Muscle of back (tissue), 11 donors: ENCODE results near the gene PCGF1. TPM values are rescaled to one million over a fixed set of nuclear protein-coding genes. Genes with fewer than 3 reads are reported as not detected.

Experiments
- DNase-seq, 3 donors: peaks; one replicate each; pipeline versions ENCODE4 v3.0.0 to v3.0.0-alpha.2; 2013
- polyA plus RNA-seq, 10 donors: library from polyadenylated mRNA; unstranded; fragments of 120-200 nt; gene quantifications; one replicate each; pipeline ENCODE4 v1.2.1, GENCODE V29; 2013; ENCODE audit not compliant: insufficient read length in 10 of 10

Gene PCGF1
- polyA plus RNA-seq, 10 donors: 10.3 to 16.0 (median 12.5) TPM

DNA sequence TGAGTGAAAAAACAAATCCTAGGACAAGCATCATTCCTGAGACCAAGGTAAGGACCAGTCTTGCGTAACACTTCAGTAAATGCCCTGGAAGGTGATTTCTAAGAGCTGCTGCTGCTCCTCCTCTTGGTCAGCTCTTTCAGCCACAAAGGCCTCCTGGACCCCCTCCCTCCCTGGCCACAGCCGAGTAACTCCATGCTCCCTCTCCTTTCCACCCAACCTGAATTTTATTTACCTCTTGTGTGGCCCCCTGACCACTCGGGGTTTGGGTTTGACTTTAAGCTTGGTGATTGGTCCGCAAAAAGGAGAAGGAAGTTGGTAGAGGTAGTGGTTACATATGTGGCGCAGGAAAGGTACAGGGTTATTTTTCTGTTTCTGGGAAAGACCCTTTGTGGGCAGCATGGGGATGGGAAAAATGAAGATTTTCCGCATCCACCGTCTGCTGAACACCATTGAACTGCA lies 31.4 kb upstream of the PCGF1 start:
- DNase-seq: no peak

DNA sequence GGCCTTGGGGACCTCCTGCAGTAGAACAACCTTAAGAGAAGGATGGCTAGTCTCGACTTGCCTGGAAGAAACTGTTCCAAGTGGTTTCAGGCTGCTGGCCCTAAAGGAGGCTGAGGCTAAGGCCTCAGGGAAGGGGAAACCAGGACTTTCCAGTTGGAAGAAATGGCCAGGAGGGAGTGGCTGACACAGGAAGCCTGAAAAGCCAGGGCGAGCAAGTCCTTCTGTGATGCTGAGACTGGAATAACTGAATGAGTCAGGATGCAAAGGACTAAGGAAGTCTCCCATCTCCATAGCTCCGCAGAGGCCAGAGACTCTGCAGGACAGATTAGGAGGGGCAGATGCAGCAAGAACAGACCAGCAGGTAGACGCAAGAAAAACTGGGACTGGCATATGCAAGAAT lies 29.6 kb upstream of the PCGF1 start:
- no peak for DNase-seq

DNA sequence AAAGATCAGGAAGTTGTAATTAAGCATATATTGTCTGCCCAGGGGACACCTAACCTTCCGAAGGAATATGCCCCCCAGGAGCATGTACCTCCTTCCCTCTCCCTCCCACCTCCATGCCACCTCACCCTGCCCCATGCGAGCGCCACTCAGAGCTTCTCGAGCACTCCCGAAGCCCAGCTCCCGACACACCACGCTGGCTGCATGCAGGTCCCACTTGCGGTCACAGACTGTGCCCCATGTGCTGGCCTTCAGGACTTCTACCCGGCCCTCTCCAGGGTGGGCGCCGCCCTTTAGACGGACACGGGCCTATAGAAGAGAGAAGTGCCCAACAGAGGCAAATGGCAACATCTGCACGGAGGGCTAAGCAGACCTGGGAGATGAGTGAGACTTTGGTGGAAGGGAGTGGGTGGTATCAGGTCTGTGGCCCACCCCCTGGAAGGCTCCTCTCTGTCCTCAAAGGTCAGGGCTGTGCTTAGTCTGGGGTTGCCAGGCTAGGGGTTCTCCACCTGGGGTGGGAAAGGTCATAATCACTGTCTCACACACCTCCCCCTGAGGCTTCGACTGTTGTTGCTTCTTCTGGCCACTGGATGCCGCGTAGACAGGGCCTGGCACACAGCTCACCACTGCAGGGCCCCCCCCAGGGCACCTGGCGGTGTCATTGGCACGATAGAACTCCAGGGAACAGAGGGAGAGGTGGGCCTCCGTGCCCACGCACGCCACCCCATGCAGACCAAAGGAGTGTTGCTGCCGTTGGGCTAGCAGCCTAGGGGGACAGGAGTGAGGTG lies 28.9 kb upstream of the PCGF1 start:
- DNase-seq: no peak

DNA sequence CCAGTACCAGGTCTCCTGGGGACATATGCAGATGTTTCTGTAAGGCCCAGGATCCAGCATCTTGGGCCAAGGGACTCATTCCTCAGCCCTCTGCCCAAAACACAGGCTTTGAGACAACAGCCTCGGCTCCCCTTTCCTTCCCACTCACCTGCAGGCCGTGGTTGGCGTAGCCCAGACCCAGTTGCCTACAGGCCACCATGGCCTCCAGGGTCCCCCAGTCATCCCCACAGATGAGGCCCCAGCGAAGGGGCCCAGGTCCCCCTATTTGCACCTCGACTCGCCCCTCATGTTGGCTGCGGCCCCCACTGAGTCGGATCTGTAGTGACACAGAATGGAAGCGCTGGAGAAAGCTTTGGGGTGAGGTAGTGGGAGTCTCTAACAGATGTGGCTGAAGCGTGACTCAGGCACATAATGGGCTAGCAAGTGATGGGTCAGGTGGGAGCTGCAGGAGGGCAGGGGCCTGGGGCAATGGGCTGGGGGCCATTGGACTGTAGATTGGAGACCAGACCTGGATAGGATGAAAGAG lies 28.0 kb upstream of the PCGF1 start:
- no peak for DNase-seq

DNA sequence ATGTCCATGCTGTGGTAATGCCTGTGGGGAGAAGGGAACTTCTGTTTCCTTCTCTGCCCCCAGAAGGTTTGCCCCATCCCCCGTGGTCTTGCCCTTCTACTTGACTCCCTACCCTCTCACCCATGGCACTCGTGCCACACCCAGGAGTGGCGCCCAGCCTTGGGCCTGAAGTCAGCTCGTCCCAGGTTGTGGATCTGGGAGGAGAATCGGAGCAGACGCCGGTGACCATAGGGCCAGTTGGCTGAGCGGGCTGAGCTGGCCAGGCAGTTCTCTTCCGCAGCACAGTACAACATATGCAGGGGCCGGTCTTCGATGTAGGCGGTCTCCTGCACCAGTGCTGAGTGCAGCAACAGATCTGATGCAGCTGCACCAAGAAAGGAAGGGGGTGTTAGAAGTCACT lies 26.9 kb upstream of the PCGF1 start:
- DNase-seq: no peak

DNA sequence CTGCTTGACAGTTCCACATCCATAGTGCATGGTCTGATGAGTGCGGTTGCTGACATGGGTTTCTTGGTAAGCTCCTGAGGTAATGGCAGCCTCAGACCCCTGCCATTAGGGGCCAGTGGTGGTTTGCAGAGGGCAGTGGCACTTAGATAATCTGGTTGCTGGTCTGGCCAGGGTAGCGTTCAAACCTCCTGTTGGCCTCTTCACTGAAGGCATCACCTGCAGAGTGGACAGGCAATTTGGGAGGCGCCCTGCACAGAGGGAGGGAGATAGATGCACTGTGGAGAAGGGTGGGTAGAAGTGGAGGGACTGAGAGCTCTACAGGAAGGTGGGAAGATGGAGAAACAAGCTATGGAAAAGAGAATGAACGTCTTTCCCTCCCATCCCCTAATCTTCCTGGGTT lies 26.0 kb upstream of the PCGF1 start:
- DNase-seq: no peak

DNA sequence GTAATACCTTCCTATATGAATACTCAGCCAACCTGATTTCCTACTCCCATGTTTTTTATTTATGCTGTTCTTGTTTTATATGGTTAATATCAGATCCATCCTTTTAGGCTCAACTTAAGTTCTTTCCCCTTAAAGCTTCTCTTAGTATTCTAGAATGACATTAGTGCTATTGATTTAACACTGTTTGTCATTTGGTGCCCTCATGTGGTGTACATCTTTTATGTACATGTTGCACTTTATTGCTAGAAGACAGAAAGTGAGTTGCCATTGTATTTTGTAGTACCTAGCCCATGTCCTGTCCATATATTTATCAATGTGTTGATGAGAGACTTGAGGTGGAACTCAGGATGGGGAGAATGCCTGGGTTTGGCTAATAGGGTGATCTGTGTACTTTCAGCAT lies 24.7 kb upstream of the PCGF1 start:
- DNase-seq: peak in 1 of 3 donors; percentile 60

DNA sequence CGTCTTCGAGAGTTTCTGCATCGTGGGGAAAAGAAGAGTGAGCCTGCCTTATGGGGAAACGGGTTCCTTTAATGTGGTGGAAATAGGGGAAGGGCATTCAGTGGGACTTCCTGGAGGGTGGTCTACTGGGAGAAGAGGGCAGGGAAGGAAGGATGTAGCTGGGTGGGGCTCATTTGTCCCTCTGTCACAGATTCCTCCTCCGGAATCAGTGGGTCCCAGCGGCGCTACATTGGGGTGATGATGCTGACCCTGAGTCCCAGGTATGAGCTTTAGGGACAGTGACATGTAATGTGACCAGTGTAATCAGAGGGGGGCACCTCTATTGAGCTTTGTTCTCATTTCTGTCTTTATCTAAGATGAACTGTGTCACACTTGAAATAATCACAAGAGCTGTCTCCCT lies 24.2 kb upstream of the PCGF1 start:
- DNase-seq: no peak

DNA sequence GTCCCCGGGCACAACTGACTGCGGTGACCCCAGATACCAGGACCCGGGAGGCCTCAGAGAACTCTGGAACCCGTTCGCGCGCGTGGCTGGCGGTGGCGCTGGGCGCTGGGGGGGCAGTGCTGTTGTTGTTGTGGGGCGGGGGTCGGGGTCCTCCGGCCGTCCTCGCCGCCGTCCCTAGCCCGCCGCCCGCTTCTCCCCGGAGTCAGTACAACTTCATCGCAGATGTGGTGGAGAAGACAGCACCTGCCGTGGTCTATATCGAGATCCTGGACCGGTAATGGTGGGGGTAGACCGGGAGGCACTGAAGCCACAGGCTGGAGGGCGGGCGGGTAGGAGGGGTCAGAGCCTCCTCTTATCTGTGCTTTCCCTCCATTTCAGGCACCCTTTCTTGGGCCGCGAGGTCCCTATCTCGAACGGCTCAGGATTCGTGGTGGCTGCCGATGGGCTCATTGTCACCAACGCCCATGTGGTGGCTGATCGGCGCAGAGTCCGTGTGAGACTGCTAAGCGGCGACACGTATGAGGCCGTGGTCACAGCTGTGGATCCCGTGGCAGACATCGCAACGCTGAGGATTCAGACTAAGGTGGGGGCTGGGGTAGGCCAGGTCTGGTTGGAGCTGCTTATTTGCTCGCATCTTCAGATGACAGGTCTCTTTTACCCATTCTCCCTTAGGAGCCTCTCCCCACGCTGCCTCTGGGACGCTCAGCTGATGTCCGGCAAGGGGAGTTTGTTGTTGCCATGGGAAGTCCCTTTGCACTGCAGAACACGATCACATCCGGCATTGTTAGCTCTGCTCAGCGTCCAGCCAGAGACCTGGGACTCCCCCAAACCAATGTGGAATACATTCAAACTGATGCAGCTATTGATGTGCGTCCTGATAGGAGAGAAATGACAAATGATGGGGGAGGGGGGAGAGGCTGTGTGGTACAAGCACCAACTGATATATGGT lies 23.0 kb upstream of the PCGF1 start:
- peak in 1 of 3 donors; percentile 80 for DNase-seq

DNA sequence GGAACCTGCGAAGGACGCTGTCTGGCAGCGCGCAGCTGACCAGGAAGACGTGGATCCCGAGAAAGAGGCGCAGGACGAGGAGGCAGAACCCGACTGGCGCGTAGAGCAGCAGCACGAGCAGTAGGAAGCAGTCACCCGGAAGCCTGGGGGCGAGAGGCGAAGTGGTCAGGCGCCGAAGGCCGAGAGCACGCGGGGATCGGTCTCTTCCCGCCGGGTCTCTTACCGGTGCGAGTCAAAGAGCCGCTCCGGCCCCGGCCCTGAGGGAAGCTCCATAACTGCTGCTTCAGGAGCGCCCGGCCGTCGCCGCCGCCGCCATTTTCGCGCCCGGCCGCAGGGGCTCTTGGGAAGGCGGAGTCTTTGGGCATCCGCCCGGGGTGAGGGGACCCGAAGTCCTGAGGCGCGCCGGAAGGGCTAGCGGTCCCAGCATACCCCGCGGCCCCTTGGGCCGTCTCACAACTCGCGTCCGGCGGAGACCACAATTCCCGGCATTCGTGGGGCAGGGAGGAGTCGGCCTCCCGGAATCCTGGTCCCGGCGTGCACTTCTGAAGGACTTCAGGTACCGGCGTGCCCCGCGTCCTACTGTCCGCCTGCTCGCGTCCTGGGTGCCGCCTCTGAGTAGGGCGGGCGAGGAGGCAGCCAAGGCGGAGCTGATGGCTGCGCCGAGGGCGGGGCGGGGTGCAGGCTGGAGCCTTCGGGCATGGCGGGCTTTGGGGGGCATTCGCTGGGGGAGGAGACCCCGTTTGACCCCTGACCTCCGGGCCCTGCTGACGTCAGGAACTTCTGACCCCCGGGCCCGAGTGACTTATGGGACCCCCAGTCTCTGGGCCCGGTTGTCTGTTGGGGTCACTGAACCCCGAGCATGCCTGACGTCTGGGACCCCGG lies 22.1 kb upstream of the PCGF1 start, which contains the start of the genes AUP1 and HTRA2:
AUP1 (minus strand) TSS at position 350 of the 882 bp plus-strand sequence; CDS start at position 273, 77 bp downstream.
HTRA2 (plus strand) TSS at position 577 of the 882 bp plus-strand sequence; CDS start at position 651, 74 bp downstream.
- DNase-seq: peak; percentile 99

DNA sequence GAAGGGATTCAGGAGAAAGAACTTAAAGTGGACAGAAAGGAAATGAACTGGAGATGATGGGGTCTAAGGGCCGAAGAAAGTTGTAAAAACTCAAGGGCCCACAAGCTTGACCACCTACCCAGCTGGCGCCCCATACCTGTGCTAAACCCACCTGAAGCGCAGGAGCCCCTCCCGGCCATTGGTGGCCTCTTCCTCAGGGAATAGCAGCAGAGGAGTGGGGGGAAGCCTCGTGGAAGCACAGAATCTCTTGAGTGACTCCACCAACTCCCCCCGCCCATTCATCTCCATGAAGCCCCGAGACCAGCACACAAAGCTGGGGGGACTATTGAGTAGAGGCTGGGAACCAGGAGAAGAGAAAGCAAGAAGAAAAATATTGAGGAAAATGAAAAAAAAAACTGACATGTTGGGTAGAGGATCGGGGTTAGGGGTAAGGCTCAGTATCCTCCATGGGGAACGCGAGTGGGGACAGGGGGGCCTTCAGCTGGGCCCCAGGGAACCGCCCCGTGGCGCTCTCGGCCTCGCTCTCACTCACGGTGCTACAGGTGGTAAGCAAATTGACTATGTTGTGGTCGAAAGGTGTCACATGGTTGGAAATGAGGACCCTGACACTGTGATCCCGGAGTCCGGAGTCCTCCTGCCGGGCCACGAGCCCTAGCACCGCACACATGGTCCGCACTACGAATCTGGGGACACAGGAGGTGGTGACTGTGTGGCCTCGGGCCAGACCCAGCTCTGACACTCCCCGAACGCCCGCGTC lies 21.3 kb upstream of the PCGF1 start:
- DNase-seq: no peak

DNA sequence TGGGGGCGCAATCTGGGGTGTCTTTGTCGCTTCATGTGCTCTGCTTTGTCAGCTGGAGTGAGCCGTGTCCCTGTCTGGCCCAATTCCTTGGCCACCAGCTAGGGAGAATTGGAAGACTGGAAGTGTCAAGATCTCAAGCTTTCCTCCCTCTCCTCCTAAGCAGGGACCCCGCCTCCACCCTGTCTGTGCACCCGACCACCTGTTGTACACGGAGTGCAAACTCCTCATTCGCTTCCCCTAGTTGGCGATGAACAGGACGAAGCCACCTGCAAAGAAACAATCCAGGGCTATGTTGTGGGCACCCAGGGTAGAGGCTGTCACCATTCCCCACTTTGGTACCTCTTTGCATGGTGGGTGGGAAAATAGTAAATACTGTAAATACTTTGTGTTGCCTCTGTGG lies 20.2 kb upstream of the PCGF1 start:
- DNase-seq: no peak

DNA sequence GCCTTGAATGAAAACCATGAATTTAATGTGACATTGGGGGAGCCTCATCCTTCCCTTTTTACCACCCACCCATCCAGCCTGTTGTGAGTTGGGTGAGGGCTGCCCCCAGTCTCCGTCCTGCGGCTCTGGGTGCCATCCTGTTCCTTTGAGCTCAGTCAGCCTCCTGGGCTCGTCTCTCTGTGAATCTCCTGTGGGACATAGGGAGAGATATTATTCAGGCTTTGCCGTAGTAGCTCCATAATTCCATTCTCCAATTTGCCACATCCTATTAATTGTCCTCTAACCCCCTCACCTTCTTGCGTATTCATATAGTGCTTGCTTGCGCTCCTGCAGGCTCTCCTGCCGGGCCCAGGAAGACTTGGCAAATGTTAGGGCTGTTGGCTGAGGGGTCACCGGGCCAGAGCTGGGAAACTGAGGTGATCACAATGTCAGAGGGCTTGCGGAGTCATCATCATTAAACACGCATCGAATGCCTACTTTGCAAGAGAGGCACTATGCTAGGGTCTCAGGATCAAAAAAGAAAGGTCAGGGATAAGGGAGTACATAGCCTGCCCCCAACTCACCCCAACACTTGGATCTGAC lies 19.2 kb upstream of the PCGF1 start:
- DNase-seq: no peak

DNA sequence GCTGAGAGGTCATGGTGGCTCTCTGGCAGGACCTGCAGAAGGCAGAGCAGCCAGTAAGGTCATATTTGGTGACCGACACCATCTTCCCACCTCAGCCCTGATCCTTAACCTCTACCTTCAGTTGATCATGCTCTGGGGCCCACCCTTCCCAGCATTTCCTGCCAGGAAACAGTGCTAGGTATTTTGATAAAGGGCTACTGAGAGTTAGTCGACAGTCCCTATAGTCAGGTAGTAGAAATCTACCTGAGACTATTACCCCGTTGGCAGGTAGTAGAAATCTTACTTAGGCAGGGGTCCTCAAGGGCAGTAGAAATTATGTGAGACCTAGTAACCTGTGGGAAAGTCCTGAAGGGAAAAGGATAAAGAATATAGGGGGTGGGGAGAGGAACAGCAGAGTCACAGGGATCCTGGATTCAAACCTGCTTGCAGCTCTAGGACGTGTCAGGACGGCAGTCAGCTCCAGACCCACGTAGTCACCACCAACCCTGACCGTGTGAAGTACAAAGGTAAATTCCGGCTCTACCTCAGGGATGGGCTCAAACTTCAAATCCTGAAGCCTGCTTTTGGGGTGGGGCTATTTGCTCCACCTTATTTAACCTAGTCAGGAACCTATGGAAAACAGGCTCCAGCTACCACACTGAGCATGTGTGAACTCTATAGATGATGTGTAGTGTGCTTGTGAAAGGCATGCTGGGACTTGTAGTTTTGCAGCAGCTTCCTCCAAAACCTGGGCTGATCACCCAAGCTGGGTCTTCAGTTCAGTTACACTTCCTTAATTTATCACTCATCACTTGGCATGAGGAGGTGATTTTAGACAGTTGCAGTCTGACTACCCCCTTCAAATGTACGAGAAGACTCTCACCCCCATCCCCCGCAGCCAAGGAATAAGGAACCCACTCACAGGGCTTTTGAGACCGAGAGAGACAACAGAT lies 18.5 kb upstream of the PCGF1 start, which contains the start of gene DQX1:
DQX1 (minus strand) TSS at position 515 of the 932 bp plus-strand sequence; CDS start at position 13, 502 bp downstream.
- DNase-seq: peak in 1 of 3 donors; percentile 56

DNA sequence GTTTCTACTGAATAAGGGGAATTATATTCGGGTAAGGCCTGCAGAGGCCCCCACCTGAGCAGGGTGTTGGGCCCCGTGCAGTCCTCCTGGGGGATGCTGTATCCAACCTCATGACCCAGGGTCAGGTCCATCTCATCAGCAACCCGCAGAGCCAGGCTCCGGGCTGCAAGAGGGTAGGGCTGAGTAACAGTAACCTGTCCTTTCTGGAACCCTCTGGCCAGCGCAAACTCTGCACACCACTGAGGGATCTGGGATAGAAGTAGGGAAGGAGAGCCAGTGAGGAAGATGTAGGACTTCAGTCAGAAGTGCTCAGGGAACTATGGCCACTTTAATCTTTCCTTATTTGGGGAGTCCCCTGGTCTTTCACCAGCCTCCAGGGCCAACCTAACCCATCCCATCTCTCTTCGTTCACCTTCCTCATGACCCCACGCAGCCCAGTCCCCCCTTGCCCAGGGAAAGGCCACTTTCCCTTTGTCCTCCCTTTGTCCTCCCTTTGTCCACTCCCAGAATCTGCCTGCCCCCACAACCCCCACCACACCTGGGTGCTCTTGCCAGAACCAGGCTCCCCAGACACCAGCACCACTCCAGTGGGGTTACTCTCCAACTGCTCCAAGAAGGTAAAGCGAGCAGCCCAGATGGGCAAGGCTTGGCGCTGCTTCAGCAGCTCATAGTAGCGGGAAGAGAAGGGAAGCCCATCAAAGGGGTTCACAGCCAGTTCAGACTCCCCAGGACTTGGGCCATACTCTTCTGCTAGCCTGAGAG lies 17.6 kb upstream of the PCGF1 start:
- DNase-seq: no peak

DNA sequence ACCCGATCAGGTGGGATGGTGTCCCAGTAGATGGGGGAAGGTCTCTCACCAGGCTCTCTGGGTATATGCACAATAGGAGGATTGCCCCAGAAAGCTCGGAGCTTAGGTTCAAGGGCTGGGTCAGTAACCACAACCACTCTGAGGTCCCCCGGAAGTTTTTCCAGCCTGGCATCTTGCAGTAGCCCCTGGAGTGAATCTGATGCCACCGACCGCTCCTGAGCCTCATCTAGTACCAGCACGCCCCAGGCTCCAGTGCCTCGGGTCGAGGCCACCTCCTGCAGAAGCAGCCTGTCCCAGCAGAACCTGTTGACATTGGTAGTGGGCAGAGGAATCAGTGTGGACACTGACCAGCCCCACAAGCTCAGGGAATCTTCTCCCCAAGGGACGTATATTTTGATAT lies 16.5 kb upstream of the PCGF1 start:
- DNase-seq: no peak

DNA sequence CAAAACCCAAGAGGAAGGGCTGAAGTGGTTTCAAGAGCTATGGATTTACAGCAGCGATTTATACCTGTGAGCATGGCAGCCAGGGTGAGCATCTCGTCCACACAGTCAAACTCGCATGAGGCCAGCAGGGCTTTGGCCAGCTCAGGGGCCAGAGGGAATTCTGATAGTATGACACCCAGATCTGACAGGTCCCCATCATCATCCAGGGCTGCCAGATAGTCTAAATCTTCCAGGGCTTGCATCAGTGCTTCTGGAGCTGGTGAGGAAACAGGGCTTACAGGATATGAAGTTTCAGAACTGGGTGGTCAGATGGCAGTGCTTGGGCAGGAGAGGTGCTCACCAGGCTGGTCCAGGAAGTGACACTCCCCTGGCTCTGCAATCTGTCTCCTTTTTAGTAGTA lies 15.0 kb upstream of the PCGF1 start:
- no peak for DNase-seq

DNA sequence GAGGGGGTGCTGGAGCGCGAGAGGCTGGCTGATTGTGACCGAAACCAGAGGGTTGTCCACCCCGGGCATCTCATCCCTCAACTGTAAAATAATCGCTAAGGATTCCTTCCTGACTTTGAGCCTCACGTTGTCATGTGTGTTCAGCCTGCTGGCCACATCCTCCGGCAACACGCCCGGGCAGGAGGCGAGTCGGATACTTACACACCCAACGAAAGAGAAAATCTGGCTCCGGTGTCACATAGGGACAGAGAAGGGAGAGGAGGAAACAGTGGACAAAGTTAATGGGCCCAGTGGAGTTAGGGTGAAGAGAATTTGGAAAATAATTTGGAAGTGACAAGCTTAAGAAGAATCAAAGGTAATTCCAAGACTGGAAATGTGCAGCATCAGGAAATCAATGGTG lies 9.2 kb upstream of the PCGF1 start:
- DNase-seq: no peak
